Adipose tissue (tissue), 3 donors: ENCODE data around the gene SMPDL3B. TPM values are rescaled to one million over a fixed set of nuclear protein-coding genes. Genes with fewer than 3 reads are reported as not detected.

Experiments used
- H3K27ac ChIP-seq: one replicate; pipeline ENCODE4 v1.5.1; 2013; ENCODE audit warnings: low read depth, low read length
- WGBS, 3 donors: extraction: QIAGEN DNeasy Blood & Tissue Kit; methylation state at CpG; one replicate each; pipeline ENCODE4 v1.1.7; 2013; 5-methylcytosine and 5-hydroxymethylcytosine counted together
- polyA plus RNA-seq, 3 donors: library from polyadenylated mRNA; stranded (reverse); fragments of 200-250 nt; gene quantifications; one replicate each; pipeline ENCODE4 v1.2.3, GENCODE V29; 2013
- donor health status: healthy with polysubstance abuse.
- donor health status: Bipolar disorder and iron deficiency.
- donor health status: healthy.

SMPDL3B gene, protein sequence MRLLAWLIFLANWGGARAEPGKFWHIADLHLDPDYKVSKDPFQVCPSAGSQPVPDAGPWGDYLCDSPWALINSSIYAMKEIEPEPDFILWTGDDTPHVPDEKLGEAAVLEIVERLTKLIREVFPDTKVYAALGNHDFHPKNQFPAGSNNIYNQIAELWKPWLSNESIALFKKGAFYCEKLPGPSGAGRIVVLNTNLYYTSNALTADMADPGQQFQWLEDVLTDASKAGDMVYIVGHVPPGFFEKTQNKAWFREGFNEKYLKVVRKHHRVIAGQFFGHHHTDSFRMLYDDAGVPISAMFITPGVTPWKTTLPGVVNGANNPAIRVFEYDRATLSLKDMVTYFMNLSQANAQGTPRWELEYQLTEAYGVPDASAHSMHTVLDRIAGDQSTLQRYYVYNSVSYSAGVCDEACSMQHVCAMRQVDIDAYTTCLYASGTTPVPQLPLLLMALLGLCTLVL
- polyA plus RNA-seq: 10 to 100 TPM in 1 of 3 donors, 1 to 10 TPM in 2; 1.0 to 20.3 (median 1.1) TPM

DNA sequence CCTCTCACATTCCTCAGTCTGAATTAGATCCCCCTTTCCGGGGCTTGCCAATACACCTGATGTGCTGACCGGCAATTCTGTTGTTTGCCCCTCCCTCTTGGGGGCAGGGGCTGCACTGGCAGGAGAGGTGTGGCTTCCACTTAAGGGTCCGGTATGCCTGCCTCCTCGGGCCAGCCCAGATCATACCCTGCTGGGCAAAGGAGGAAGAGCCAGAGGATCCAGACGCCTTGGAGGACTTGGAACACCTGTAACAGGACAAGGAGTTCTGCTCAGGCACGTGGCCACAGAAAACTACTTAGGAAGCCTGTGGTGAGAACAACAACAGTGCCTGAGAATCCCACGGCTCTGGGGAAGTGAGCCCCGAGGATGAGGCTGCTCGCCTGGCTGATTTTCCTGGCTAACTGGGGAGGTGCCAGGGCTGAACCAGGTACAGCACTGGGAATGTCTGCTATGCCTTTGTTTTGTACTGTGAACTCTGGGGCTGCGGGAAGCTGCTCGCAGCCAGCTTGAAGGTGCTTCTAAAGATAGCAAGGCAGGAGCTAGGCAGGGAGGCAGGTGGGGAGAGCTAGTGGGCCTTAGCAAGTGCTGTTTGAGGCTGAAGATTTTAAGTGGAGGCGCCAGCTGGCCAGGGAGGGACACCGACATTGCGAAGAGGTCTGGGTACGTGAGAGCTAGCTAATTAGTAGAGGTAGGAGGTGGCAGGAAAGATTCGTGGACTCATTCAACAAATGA lies at the start of gene SMPDL3B:
SMPDL3B (plus strand) TSS at position 183 of the 732 bp plus-strand sequence; CDS start at position 367, 184 bp downstream.
- H3K27ac ChIP-seq: no peak within 1 kb of the TSS

DNA sequence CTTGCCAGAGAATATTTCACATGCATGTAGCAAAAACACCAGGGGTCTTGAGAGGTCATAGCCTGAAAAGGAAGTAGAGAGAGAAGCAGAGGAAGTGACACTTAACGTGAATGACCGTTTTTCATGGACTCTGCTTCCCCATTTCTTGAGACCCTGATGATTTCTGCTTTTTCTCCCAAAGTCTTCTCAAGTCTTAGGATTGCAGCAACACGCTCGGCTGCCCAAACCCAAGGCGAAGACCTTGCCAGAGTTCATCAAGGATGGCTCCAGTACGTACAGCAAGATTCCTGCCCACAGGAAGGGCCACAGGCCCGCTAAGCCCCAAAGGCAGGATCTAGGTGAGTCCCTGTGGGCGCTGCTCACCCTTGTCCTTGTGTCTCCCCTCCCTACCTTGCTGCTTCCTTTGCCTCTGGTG lies 49.7 kb upstream of the SMPDL3B start:
- 52 to 87% (median 56%) methylated on average over 8 of the region's 8 CpGs for WGBS, 3 donors
- H3K27ac ChIP-seq: peak overlapping the region; percentile 80

More for the DNA sequence above, at the start of gene SMPDL3B:
- 3 to 5% (median 3%) methylated on average over 16 of the region's 16 CpGs for WGBS, 3 donors

DNA sequence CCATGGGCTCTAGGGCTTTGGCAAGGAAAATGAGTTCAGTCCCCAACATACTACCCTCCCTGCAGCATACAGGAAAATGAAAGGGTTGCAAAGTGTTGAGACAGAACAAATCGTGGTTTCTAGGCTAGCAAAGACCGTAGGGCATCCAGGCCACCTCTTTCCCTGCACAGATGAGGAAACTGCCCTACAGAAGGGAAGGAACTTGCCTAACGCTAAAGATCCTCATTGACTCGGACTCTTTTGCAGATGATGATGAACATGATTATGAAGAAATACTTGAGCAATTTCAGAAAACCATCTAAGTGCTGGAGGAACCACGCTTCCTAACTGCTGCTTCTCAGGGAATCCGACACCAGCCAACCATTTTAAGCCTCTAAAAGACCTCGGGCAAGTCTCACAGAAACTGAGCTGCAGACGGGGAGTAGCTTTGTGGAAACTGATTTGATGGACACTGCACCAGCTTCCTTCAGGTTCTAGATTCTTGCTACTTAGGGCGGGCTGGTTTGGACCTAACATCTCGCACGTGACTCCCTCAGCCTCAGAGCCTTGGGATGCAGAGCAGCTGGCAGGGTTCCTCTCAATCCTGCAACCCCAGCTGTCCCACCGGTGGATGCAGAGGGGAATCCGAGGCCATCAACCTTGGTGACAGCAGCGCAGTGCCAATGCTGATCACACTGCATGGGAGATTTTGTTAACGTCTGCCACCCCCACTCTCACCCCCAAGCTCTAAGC lies 49.0 kb upstream of the SMPDL3B start:
- H3K27ac ChIP-seq: peak overlapping the region; percentile 80
- WGBS, 3 donors: 55 to 85% (median 72%) methylated on average over 15 of the region's 15 CpGs

DNA sequence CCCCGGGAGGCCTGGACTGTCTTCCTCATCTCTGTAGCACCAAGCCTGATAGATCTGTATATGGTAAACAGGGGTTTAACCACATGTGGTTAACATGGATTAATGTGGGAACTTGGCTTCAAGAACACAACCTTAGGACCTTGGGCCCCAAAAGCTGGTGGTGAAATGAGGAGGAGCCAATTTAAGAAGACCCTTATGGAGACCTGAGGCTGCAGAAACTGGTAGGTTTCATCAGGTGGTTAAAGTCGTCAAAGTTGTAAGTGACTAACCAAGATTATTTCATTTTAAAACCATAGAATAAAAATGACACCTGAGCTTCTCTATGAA lies 48.5 kb upstream of the SMPDL3B start:
- whole genome bisulfite sequencing, 3 donors: 57 to 91% (median 67%) methylated on average over 2 of the region's 2 CpGs
- H3K27ac ChIP-seq: peak overlapping the region; percentile 55

DNA sequence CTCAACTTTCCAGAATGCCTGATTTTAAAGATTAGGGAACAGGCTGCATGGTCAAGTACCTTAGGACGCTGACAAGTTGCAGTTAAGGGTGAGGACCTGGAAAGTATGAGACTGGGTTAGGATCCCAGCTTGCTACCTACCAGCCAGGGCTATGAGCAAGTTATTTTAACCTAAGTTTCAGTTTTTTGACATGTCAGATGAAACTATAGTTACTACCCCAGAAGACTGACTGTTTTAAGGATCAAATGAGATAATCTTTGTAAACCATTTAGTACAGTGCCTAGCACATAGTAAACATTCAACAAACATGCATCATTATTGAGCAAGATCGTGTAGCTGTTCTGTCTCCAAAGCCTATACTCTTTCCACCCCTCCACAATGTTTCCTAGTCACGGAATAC lies 48.1 kb upstream of the SMPDL3B start:
- H3K27ac ChIP-seq: peak overlapping the region; percentile 55
- WGBS, 3 donors: 70 to 90% (median 74%) methylated on average over 3 of the region's 3 CpGs

DNA sequence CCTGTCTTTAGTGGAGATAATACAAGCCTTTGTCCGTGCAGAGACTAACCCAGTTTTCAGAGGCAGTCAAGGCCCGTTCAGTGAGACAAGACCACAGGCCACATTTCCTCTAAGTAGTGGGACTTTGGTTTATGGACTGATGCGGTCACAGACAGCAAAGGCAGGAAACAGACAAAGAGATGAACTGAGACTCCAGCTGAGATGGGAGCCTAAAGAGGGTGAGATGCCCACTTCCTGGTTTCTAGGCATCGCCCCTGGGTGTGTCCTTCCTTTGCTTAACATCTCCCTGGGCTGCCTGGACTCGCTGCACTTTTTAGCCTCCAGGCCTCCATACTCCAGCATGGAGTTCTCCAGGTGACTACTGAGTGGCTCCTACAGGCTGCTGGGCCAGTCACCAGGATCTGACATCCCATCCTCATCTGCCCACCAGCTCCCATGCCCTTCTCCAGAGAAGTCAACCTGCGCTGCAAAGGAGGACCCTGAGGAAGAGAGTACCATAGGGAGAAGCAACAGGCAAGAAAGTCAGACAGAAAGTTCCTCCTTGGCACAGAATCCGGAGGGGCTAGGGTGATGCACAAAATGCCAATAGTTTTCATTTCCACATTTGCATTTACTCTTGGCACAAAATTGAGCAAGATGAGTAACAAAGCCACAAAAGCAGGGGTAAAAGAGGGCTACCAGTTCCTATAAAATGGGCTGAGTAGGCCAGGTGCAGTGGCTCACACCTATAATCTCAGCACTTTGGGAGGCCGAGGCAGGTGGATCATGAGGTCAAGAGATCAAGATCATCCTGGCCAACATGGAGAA lies 47.4 kb upstream of the SMPDL3B start:
- H3K27ac ChIP-seq: no peak overlapping the region
- WGBS, 3 donors: 57 to 75% (median 68%) methylated on average over 8 of the region's 8 CpGs

DNA sequence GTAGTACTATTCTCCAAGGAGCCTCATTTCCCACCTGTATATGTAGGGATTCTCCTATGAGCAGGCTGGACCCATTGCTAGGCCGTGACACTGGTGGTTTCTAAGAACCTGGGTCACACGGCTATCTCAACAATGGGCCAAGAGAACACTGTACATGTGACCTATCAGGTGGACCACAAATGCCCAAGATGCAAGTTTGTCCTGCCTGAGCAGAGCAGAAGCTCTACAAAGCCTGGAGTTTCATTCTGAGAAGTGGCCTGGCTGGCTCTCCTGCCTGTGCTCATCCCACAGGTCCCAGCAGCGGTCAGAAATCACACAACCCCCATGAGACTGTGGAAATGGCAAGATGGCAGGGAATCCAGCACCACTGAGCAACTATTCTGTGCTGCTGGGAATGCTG lies 45.3 kb upstream of the SMPDL3B start:
- WGBS, 3 donors: 84 to 85% (median 85%) methylated on average over 3 of the region's 3 CpGs

DNA sequence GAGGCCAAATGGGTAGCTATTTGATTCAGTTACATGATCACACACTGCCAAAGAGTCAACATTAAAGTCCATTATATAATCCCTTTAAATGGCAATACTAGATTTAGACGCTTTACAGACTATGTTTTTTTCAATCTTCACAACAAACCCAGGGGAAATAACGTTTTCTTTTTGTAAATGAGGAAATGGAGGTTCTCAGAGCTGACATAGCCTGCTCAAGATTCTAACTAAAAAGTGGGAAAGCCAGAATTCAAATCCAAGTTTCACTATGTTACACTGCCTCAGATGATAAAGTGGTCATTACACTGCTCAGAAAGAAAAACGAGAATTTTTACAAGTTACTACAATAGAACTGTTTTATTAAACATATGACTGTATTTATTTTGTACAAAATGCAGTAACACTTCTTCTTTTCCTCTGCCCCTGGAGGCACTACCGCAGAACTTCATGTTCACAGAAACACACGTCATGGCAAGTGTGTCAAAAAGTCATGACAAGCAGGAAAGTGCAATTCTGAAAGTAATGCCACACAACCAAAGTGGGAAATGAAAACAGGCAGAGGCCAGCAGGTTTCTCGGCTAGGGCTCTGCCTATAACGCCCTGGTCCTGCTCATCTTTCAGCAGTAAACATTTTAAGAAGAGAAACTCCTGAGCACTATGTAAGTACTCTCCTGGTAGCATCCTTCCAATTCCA lies 43.5 kb upstream of the SMPDL3B start:
- no peak overlapping the region for H3K27ac ChIP-seq
- 47 to 78% (median 58%) methylated on average over 7 of the region's 7 CpGs for WGBS, 3 donors

More for the DNA sequence above, 45.3 kb upstream of the SMPDL3B start:
- H3K27ac ChIP-seq: no peak overlapping the region

DNA sequence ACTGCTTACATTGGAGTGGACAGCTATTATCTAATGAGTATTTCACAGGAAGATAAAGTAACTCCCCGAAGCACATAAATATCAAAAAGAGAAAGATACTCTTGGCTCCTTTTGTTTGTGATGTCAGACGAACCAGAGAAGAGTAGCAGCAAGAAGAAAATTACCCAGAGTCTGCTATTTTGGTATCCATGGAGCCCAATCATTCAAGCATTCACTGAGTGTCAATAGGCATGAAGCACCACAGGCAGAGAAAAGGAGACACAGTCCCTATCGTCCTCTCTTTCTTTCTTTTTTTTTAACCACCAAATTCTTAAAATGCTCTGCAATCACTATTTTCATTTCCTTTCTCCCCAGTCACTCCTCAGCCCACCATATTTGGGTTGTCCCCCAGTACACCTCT lies 40.3 kb upstream of the SMPDL3B start:
- WGBS, 3 donors: 78 to 82% (median 79%) methylated on average over 3 of the region's 3 CpGs
- no peak overlapping the region for H3K27ac ChIP-seq

DNA sequence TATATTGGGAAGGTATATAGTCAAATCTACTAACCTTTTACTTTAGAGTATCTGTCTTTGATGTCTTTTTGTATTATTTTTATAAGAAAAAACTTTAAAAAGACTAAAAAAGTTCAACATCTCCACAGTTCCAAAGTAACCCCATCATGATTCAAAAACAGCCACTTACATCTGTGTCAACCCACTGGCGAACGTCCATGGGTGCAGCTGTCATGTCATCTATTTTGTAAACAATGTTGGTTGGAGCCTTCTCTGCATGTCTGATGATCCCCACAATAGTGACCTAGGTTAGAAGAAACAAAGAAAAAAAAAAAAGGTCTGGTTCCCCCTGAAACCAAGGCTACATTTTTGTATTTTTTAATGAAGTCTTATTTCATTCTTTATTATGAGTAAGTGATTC lies 28.0 kb upstream of the SMPDL3B start:
- no peak overlapping the region for H3K27ac ChIP-seq
- 86 to 89% (median 88%) methylated on average over 2 of the region's 2 CpGs for WGBS, 3 donors

DNA sequence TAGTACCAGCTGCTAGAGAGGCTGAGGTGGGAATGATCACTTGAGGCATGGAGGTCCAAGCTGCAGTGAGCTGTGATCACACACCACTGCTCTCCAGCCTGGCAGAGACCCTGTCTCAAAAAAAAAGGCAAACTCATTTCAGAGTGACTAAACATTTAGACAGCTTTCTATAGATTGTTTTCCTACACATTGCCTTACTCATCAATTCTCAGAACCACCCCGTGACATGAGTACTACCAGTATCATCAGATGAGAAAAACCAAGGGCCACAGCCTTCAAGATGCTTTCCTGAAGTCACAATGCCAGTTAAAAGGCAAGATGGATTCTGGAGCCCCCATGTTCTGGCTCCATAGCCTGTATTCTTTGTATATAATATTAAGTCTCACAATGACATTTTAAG lies 22.4 kb upstream of the SMPDL3B start:
- no peak overlapping the region for H3K27ac ChIP-seq
- WGBS, 3 donors: 93 to 98% (median 93%) methylated on average over 1 of the region's 1 CpG

DNA sequence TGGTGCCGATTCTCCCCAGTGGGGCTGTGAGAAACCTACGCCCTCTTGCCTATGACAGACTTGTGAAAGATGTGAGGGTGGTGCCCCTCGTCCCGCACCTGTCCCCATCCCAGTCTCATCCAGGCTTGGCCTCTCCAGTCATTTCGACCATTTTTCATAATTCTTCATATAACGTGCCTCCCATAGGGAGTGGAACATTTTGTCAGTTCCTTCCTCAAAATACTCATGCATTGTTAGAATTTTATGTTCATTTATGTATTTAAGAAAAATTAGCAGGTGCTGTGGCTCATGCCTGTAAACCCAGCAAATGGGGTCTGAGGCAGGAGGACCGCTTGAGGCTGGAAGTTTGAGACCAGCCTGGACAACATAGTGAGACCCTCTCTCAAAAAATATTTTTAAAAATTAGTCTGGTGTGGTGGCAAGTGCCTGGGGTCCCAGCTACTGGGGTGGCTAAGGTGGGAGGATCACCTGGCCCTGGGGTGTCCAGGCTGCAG lies 19.7 kb upstream of the SMPDL3B start:
- WGBS, 3 donors: 62 to 65% (median 64%) methylated on average over 7 of the region's 7 CpGs
- H3K27ac ChIP-seq: no peak overlapping the region

DNA sequence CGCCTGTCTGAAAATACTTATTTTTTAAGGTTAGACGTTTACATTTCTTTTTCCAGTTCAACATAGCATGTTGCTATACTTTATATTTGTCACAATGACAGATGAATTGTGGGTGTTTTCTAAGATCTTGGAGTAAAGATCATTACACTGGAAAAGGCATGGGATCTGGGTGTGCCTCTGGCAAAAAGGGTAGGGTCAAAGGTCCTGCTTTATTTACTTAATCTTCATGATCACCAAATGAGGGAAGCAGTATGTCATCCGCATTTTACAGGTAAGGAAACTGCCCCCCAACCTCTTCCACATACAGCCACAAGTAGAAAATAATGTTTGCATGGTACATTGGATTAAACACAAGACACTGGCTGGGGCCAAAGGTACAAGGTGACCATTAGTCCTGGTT lies 12.5 kb upstream of the SMPDL3B start:
- H3K27ac ChIP-seq: no peak overlapping the region
- WGBS, 3 donors: 81 to 86% (median 84%) methylated on average over 3 of the region's 3 CpGs

DNA sequence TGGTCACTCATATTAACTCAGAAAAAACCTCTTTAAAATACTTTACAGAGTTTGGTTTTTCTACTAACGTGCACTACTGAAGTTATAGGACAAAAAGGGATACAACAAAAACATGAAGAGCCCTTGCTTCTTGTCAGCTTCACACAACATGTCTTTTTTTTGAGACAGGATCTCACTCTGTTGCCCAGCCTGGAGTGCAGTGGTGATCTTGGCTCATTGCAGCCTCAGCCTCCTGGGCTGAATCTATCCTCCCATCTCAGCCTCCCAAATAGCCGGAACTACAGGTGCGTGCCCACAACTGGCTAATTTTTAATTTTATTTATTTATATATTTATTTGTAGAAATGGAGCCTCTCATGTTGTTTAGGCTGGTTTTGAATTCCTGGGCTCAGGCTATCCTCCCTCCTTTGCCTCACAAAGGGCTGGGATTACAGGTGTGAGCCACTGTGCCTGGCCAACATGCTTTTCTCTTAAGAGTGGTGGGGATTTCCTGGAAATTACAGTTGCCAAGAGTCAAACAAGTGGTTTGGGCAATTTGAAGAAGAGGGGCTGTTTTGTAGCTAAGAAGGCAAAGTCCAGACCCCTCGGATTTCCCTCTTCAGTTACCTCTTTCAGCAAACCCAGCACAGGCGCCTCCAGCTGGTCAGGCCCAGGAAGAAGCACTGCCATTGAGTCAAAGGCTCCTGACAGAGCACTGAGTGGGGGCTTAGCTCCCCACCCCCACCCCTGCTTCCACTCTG lies 6.4 kb upstream of the SMPDL3B start:
- no peak overlapping the region for H3K27ac ChIP-seq
- 68 to 85% (median 70%) methylated on average over 5 of the region's 5 CpGs for WGBS, 3 donors

DNA sequence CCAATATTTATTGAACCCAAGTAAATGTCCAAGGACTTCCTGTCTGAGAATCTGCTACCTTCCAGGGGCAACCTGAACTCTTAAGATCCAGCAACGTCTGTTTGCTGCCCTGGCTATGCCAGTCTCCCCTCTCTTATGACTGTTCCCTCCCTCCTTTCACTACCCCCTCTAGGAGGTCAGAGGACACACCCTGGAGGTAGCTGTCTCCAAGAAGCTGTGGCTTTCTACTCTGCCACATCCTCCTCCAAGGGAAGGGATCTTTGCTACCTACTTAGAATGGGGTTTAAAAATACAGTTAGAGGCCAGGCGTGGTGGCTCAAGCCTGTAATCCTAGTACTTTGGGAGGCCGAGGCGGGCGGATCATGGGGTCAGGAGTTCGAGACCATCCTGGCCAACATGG lies 3.6 kb upstream of the SMPDL3B start:
- 83 to 88% (median 84%) methylated on average over 6 of the region's 6 CpGs for WGBS, 3 donors

DNA sequence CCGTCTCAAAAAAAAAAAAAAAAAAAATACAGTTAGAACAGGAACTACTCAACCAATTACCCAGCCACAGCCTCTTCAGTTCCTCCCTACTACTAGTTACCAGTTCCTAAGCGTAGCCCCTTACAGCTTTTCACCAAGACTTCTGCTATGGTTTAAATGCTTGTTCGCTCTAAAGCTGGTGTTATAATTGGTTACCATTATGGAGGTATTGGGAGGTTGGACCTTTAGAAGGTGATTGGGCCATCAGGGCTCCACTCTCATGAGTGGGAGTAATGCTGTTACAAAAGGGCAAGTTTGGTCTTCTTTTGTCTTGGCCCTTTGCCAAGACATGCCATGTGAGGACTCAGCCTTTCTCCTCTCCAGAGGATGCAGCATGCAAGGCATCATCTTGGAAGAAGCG lies 3.0 kb upstream of the SMPDL3B start:
- no peak overlapping the region for H3K27ac ChIP-seq
- WGBS, 3 donors: 74 to 93% (median 78%) methylated on average over 3 to 4 of the region's 4 CpGs

More for the DNA sequence above, 3.6 kb upstream of the SMPDL3B start:
- no peak overlapping the region for H3K27ac ChIP-seq

DNA sequence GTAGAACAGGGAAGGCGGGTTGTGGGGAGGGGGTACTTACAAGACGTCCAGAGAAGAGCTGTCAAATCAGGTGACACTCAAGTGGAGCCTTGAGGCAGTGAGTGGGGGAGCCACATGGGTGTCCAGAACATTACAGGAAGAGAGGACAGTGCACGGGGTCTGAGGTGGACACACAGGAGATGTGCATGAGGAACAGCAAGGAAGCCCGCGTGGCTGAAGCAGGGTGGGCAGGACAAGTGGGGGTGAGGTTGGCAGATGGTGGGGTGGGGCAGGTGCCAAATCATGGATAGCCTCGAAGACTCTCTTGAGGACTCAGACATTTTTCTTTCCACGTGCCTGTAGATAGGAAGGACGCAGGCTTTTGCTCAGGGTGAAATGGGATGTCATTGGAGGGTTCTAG lies 921 bp downstream of the SMPDL3B start:
- no peak overlapping the region for H3K27ac ChIP-seq
- 34 to 59% (median 39%) methylated on average over 8 of the region's 8 CpGs for WGBS, 3 donors
